Psoas muscle (tissue), 8 donors: Measurements from ENCODE around the gene DMRT3. TPM values are rescaled to one million over a fixed set of nuclear protein-coding genes. Genes with fewer than 3 reads are reported as not detected.
"Not testable (repeated sequence)": the region's sequence is repeated elsewhere in the genome, so short reads cannot be mapped to it uniquely, and the experiment has no call there.

Experiments used
- ATAC-seq, 4 donors: fragments of 200-7000 bp; cut with Tn5 transposase; one replicate each; pipeline ENCODE4 v1.9.1; 2020; ENCODE audit warnings: moderate library complexity in 3 of 4, mild to moderate bottlenecking in 2 of 4
- DNase-seq, 2 donors: peaks; one replicate each; pipeline ENCODE4 v3.0.0-alpha.2; 2020
- H3K27ac ChIP-seq: fragments of 200-600 bp; one replicate; pipeline ENCODE4 v1.8.0; 2022
- H3K27me3 ChIP-seq, 3 donors: fragments of 200-600 bp in 1 of 3; one replicate each; pipeline versions ENCODE4 v1.6.1 to v1.8.0; 2013 to 2022; ENCODE audit warnings: low read length in 2 of 3, mild to moderate bottlenecking in 2 of 3, moderate library complexity in 1 of 3; ENCODE audit not compliant: insufficient read depth in 3 of 3
- H3K36me3 ChIP-seq, 2 donors: fragments of 200-600 bp in 1 of 2; one replicate each; pipeline versions ENCODE4 v1.6.1 to v1.8.0; 2013 to 2022; ENCODE audit warnings: low read depth in 1 of 2, mild to moderate bottlenecking in 1 of 2, moderate library complexity in 1 of 2; ENCODE audit not compliant: insufficient read depth in 1 of 2
- H3K4me1 ChIP-seq: fragments of 200-600 bp; one replicate; pipeline ENCODE4 v1.8.0; 2022
- H3K4me3 ChIP-seq: fragments of 200-600 bp; one replicate; pipeline ENCODE4 v1.8.0; 2022; ENCODE audit warnings: mild to moderate bottlenecking
- H3K9me3 ChIP-seq: fragments of 200-600 bp; one replicate; pipeline ENCODE4 v1.8.0; 2022
- WGBS, 3 donors: extraction: QIAGEN DNeasy Blood & Tissue Kit; methylation state at CpG; one replicate each; pipeline versions ENCODE4 v1.1.6 to v1.1.7; 2013; 5-methylcytosine and 5-hydroxymethylcytosine counted together
- intact Hi-C, 2 donors: fragments of 100-400 bp; cut with DNase I; formaldehyde crosslinking; loops; one replicate each; pipeline versions ENCODE4 v1.11.0 to v1.14.2; 2022
- polyA plus RNA-seq, 3 donors: library from polyadenylated mRNA; stranded (reverse); fragments of 200-250 nt; gene quantifications; one replicate each; pipeline ENCODE4 v1.2.3, GENCODE V29; 2013
- total RNA-seq, 4 donors: library from RNA; stranded (reverse); fragmentation: NEBNext Ultra II Directional in 2 of 4; extraction: Animal tissue kit (Norgen Biotek cat#: 25700) in 2 of 4; gene quantifications; one replicate each; pipeline versions ENCODE4 v1.2.1 to v1.2.4, GENCODE V29; 2021 to 2023
- TF ChIP-seq, protein P1 (sequence below): fragments of 200-600 bp; IDR thresholded peaks from one replicate; pipeline ENCODE4 v1.8.0; 2022; ENCODE audit warnings: antibody characterized with exemption
- donor health status: healthy with polysubstance abuse.
- donor health status: DM: no; HTN: no; CAD: no; lungs with moderate emphysema.
- donor health status: Bipolar disorder and iron deficiency.
- donor health status: healthy.
- donor health status: DM: yes; HTN: yes; CAD: no.
- donor health status: DM: no; HTN: no; CAD: no.
- donor health status: DM: no; HTN: no; CAD: no.
- donor health status: DM: yes; HTN: yes; CAD: no.

The DMRT3 gene
- total and polyA plus RNA-seq, 7 donors: 0.03 to 0.44 (median 0.12) TPM; not detected in 1

DNA sequence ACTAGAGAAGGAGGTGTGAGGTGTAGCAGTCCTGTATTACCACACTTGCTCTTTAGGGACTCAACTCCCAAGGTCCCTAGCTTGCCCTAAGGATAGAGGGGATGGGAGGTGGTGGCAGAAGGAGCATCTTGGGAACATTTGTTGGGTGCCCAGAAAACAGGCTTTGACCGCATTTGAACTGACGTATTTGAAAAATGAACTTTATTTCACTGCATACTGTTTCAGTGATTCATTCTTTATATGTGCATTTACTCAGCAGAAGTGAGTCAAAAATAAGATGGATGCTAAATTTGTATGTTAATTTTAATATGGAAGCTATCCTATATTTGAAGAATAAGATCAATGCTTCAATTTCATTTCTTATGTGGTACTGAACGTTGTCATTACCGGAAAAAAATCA is 18.7 kb downstream of the DMRT3 start:
- intact Hi-C loops: loop anchor here in 1 of 2 donors (10.0 kb wide), 1 partner anchor 380 kb away; no protein-coding TSS in a partner anchor
- Histone ChIP-seq H3K36me3 (no peaks in the 10 kb centered on the region), H3K27ac (no peak overlapping the region), H3K27me3 (peaks cover 0 to 10% (median 0%) of the 10 kb centered on the region in 3 donors), H3K4me1 (no peaks in the 10 kb centered on the region), H3K9me3 (no peaks in the 10 kb centered on the region), H3K4me3 (no peak overlapping the region)
- WGBS, 3 donors: 57 to 70% (median 64%) methylated on average over 4 of the region's 4 CpGs
- TF ChIP-seq, protein P1, sequence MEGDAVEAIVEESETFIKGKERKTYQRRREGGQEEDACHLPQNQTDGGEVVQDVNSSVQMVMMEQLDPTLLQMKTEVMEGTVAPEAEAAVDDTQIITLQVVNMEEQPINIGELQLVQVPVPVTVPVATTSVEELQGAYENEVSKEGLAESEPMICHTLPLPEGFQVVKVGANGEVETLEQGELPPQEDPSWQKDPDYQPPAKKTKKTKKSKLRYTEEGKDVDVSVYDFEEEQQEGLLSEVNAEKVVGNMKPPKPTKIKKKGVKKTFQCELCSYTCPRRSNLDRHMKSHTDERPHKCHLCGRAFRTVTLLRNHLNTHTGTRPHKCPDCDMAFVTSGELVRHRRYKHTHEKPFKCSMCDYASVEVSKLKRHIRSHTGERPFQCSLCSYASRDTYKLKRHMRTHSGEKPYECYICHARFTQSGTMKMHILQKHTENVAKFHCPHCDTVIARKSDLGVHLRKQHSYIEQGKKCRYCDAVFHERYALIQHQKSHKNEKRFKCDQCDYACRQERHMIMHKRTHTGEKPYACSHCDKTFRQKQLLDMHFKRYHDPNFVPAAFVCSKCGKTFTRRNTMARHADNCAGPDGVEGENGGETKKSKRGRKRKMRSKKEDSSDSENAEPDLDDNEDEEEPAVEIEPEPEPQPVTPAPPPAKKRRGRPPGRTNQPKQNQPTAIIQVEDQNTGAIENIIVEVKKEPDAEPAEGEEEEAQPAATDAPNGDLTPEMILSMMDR: no peak
- no peak for ATAC-seq
- DNase-seq: no peak

DNA sequence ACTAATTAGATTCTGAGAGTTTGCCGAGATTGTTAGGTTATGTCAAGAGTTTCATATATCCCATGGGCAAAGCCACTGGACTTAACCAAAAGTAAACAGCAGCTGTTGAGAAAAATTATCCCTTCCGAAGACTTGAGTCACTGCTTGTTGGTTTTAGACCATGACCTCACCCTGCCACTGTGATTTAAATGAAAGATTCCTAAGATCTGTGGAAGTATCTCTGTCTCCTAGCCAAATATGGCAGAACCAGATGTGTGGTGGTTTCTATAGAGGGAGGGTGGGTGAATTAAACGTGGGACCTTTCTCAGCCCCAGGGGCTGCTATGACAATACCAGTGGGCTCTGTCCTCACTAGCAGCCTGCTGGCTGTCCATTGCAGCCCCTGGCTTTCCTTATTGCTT is 19.3 kb downstream of the DMRT3 start:
- Histone ChIP-seq H3K9me3 (no peaks in the 10 kb centered on the region), H3K36me3 (no peaks in the 10 kb centered on the region), H3K27me3 (peaks cover 0 to 6% (median 0%) of the 10 kb centered on the region in 3 donors), H3K4me3 (no peak overlapping the region), H3K4me1 (no peaks in the 10 kb centered on the region), H3K27ac (peak overlapping the region; percentile 50)
- intact Hi-C loops: loop anchor here in 1 of 2 donors (10.0 kb wide), 1 partner anchor 381 kb away; no protein-coding TSS in a partner anchor
- DNase-seq (no peak), ATAC-seq (peak in 1 of 4 donors; percentile 28)
- 13 to 20% (median 18%) methylated on average over 3 of the region's 3 CpGs for WGBS, 3 donors
- TF ChIP-seq, protein P1: no peak

GRCh38 chr9:998299-999110 is 22.1 kb downstream of the DMRT3 start:
- intact Hi-C loops: loop anchor here in 1 of 2 donors (10.0 kb wide), 1 partner anchor 384 kb away; no protein-coding TSS in a partner anchor
- DNase-seq, H3K9me3 ChIP-seq, H3K27ac ChIP-seq, H3K4me1 ChIP-seq, H3K27me3 ChIP-seq, H3K4me3 ChIP-seq, H3K36me3 ChIP-seq, ATAC-seq: not testable (repeated sequence)
- 80 to 82% (median 81%) methylated on average over 23 to 28 of the region's 55 CpGs for WGBS, 3 donors
- TF ChIP-seq, protein P1: peak; percentile 26

GRCh38 chr9:1001838-1002237 is 25.4 kb downstream of the DMRT3 start:
- ATAC-seq: no peak
- Histone ChIP-seq H3K4me3 (no peak overlapping the region), H3K36me3 (no peaks in the 10 kb centered on the region), H3K4me1 (no peaks in the 10 kb centered on the region), H3K27ac (no peak overlapping the region), H3K9me3 (no peaks in the 10 kb centered on the region), H3K27me3 (no peaks in the 10 kb centered on the region)
- DNase-seq: no peak
- TF ChIP-seq, protein P1: no peak
- WGBS, 3 donors: 68 to 85% (median 69%) methylated on average over 4 of the region's 4 CpGs
- intact Hi-C loops: loop anchor here in 1 of 2 donors (1.0 to 10.0 kb wide), 2 partner anchors 13 to 387 kb away; no protein-coding TSS in a partner anchor
